NCI-H2107 (cell line): ENCODE data around the gene RNASEH1.
"Not testable (repeated sequence)": the region's sequence is repeated elsewhere in the genome, so short reads cannot be mapped to it uniquely, and the experiment has no call there.

Experiments used
- DNase-seq: peaks from one replicate; lab custom pipeline; 2025; lab: John Stamatoyannopoulos, UW

RNASEH1 gene

DNA sequence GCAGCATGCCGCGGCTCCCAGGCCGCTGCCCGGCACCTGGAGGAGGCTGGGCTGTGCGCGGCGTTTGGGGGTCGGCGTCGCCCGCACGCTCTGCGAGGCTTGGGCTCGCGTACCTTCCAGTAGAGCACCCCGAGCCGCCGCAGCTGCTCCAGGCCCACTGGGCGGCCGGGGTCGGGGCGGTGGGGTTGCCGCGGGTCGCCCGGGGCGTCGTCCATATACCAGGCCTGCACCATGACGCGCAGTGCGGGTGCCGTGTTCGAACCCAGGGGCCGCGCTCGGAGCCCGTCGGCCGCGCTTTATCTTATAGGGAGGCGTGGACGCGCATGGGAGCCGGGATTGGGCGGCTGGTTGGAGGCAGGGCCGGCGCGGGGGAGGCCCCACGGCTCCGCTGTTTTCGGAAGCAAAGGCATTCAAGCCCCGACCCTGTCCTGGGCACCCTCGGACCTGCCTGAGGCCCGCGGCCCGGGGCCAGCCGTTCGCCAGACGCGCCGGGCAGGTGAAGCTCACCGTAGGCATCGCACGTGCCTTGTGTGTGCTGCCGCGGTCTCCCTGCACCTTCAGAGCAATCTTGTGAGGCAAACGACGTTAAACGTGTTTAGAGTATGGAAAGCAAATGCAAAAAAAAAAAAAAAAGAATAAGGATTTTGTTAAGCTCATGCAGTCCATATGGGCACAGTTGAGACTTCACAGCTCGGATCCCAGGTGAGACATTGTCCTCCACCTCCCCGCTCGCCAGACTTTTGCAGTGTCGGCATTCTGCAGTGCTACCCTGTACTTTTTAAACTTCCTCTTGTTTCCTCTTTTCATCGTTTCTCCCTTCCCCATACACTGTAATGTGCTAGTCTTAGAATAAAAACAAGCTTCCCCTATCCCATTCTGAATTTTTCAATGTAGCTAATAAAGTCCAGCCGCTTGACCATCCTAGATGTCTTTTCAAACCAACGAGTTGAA lies 38.6 kb downstream of the RNASEH1 start, which contains the start of gene ADI1:
Gene ADI1 (minus strand): TSS at position 277 of the 951 bp plus-strand sequence. CDS start 44 bp downstream, at position 233.
- no peak for DNase-seq

DNA sequence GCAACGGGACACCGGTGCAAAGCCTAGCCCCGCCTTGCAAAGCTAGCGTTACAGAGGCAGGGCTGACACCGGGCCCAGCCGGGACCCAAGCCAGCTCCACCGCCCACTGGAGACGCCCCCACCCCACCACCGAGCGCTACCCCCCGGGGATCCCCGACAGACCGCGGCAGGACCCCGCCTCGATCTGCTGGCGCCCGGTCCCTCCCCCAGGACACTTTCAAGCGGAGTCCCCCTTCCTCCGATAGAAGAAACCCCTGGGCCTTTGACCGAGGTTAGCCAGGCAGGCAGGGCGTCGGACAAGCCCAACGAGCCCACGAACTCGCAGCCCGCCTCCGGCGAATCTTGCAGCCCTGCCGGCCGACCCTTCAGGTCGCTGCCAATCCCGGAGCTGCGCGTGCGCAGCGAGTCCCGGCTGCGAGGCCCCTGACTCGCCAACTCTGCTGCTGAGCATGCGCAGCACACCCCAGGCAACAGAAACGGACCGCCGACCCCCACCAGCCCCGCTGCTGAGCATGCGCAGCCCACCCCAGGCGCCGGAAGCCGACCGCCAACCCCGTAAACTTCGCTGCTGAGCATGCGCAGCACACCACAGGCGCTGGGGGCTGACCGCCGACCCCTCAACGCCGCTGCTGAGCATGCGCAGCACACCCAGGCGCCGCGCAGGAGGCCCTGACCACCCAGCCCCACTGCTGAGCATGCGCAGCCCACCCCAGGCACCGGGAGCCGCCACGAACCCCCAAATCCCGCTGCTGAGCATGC lies 39.5 kb downstream of the RNASEH1 start:
- peak; percentile 83 for DNase-seq

DNA sequence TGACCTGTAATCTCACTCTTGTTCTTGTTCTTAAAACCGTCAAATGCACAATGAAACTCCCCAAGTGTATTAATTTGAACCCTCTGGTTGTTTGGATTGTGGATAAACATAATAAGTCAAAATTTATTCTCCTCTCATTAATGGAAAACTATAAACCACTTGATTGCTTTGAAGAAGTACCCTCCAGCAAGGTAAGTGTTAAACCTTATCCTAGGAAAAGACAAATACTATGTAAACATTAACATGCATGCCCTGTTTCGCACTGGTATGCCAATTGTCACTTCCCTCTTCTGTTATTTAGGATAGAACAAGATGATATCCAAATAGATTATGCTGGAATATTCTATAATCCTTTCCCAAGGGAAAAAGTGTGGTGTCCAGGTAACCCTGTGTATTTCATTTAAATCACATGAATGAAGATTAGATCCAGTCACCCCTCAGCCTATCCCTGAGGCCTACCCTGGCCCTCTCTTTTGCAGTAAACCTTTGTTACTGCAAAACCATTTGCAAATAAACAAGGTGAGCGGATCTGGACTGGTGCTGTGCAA lies 40.1 kb downstream of the RNASEH1 start:
- peak; percentile 48 for DNase-seq

DNA sequence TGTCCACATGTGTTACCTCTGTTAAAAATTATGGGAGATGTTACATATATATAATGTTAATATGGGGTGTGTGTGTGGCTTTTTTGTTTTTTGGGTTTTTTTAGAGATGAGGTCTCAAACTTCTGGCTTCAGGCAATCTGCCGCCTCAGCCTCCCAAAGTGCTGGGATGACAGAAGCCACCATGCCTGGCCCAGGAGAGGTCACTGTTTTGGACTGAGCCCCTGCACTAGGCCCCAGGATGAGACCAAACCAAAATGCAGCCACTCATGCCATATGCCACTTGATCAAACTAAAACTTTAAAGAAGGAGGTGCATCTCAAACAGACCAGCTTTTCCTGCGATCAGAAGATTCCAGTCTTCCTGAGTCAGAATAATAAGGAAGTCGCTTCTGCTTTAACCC lies 41.3 kb downstream of the RNASEH1 start:
- no peak for DNase-seq

DNA sequence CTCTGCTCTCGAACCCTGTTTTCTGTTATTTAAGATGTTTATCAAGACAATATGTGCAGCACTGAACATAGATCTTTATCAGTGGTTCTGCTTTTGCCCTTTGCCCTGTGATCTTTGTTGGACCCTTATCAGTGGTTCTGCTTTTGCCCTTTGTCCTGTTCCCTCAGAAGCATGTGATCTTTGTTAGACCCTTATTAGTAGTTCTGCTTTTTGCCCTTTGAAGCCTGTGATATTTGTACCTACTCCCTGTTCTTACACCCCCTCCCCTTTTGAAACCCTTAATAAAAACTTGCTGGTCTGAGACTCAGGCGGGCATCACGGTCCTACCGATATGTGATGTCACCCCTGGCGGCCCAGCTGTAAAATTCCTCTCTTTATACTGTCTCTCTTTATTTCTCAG lies 42.7 kb downstream of the RNASEH1 start:
- not testable (repeated sequence) for DNase-seq

DNA sequence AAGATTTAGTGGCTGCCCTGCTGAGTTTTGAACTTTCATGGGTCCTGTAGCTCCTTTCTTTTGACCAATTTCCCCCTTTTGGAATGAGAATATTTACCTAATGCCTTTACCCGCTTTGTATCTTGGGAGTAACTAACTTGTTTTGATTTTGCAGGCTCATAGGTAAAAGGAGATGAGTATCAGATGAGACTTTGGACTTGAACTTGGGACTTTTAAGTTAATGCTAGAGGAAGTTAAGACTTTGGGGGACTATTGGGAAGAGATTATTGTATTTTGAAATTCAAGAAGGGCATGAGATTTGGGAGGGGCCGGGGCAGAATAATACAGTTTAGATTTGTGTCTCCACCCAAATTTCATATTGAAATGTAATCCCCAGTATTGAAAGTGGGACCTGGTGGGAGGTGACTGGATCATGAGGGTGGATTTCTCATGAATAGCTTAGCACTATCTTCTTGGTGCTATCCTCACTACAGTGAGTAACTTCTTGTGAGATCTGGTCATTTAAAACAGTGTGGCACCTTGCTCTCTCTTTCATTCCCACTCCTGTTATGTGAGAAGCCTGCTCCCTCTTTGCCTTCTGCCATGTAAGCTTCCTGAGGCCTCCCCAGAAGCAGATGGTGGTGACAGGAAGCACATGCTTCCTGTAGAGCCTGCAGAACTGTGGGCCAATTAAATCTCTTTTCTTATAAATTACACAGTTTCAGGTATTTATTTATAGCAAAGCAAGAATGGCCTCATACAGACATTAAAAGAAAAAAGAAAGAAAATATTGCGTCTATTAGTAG lies 44.9 kb downstream of the RNASEH1 start:
- no peak for DNase-seq

DNA sequence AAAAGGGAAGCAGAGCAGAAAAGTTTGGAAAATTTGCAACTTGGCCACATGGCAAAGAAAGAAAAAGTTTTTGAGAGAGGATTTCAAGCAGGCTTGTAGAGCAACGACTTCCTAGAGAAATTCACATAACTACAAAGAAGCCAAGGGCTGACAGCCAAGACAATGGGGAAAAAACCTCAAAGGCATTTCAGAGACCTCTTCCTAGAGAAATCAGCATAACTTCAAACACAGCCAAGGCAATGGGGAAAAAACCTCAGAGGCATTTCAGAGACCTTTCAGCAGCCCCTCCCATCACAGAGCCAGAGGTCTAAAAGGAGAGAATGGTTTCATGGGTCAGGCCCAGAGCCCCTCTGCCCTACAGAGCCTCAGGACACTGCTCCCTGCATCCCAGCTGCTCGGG lies 46.0 kb downstream of the RNASEH1 start:
- DNase-seq: no peak

DNA sequence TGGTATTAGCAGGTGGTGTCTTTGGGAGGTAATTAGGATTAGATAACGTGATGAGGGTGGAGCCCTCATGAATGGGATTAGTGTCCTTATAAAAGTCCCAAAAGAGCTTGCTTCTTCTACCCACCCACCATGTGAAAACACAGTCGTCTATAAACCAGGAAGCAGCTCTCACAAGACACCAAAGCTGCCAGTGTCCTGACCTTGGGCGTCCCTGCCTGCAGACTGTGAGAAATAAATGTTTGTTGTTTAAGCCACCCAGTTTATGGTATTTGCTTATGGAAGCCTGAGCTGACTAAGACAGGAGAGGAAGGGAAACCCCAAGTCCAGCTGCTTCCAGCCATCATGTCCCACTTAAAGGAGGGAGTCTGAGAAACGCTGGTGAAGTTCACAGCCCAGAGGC lies 52.4 kb downstream of the RNASEH1 start:
- DNase-seq: no peak

DNA sequence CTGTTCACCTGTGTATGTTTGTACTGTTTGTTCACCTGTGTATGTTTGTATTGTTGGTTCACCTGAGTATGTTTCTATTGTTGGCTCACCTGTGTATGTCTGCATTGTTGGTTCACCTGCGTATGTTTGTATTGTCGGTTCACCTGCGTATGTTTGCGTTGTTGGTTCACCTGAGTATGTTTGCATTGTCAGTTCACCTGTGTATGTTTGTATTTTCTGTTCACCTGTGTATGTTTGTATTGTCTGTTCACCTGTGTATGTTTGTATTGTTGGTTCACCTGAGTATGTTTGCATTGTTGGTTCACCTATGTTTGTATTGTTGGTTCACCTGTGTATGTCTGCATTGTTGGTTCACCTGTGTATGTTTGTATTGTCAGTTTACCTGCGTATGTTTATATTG lies 53.4 kb downstream of the RNASEH1 start:
- DNase-seq: no peak

DNA sequence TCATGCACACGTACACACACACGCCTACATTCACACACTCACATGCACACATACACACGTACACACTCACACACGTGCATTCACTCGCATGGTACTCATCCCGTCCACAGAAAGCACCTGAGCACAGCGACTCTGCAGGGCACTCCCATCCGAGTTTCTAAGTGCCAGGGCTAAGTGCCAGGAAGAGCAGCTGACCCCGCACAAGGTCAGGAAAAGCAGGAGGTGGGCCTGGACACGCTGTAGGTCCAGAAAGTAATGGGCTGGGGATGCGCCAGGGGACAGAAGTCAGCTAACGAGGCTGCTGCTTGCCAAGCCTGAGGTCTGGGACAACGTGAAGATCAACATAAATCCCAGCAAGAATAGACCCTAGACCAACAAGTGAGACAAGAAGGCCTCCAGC lies 54.6 kb downstream of the RNASEH1 start:
- no peak for DNase-seq

DNA sequence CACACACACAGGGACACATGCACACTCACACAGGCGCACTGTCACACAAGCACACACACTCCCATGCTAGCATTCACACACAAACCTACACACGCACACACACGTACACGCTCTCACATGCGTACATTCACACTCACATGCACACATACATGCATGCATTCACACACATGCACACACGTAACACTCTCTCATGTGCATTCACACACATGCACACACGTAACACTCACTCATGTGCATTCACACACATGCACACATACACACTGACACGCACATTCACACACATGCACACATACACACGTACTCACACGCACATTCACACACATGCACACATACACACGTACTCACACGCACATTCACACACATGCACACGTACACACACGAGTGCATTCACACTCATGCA lies 55.1 kb downstream of the RNASEH1 start:
- no peak for DNase-seq

DNA sequence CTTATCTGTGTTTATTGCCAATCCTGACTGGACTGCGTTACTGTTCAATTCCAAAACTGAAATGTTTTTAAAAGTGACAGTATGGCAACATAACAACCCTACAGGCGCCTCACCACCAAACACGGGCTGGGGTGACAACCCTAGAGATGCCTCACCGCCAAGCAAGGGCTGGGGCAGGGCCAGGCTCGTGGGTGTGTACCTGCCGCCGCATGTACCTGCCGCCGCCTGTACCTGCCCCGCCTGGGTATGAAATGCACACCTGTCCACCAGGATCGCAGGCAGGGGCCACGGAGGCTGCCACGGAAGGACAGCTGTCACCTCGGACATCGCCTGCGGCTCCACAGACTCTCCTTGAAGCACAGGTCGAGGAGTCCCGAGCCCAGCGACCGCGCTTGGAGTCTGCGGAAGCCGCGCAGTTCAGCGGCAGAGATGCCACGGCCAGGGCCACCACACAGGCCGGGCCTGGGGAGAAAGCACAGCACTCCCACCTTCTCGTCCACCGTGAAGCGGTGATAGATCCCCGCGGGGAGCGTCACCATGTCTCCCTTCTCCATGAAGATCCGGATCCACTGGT lies 57.7 kb downstream of the RNASEH1 start:
- DNase-seq: no peak

DNA sequence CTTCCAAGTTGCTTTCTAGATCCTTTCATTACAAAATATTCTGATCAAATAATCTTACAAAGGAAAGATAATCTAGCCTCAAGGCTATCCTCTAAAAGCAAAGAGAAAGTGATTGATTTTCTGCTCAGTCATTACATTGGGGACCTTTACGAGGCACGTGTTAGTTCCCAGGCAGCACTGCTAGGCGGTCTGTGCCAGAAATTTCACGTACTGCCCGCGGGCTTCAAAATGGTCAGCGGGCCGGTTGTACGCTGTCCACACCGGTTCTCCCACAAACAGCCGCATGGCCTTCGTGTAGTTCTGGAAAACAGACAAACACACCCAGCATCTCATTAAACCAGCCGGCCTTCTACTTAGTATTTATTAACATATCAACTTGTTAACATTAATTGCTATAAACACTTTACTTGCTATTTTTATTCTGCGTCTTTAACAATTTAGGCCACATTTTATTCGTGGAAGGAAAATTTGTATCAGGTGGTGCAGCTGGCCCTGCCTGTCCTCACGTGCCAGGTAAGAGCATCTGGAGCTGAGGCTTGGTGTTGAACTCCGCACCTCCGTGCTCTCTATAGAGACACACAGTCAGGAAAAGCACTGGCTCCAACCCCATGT lies 59.2 kb downstream of the RNASEH1 start:
- no peak for DNase-seq

DNA sequence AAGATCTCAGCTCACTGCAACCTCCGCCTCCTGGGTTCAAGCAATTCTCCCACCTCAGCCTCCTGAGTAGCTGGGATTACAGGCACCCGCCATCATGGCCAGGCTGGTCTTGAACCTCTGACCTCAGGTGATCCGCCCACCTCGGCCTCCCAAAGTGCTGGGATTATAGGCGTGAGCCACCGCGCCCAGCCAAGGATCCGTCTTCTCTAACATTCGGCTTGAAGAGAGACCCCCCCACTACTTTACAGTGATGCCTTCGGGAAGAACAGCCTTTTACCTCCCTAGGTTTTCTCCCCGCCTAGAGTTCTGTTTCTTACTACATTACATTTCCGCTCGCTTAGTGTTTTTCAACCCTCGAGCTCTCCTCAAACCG lies 61.4 kb downstream of the RNASEH1 start:
- DNase-seq: not testable (repeated sequence)
